C4-2B (cell line): ENCODE measurements around the gene RASGRP3.

Experiments
- H3K27ac ChIP-seq: fragments of 450-650 bp; 2 replicates; pipeline ENCODE4 v1.5.1; 2017
- ZFX ChIP-seq: fragments of 450-650 bp; IDR thresholded peaks from 2 replicates; pipeline ENCODE4 v1.6.1; 2017
- TF ChIP-seq, protein P1 (sequence below): fragments of 450-650 bp; conservative IDR thresholded peaks from 2 replicates; pipeline ENCODE4 v1.5.1; 2017; ENCODE audit warnings: mild to moderate bottlenecking

RASGRP3 gene

DNA sequence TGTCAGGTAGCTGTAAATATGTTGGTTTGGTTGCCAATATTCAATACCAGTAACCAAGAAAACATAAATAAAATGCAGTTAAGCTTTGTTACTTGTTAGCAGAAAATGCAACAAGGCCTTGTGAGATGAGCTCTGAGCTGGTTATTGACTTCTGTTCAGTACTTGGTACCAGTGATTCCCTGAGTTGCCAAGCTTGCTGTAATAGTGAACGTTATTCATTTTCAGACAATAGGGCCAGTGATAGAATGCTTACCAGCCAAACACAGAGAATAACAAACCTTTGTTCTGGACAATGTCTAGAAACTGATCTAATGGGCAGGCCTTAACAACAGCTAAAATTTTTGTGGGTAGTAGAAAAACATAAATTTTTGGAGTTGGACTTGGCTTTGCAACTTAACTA is 29.5 kb downstream of the RASGRP3 start:
- TF ChIP-seq, protein P1, sequence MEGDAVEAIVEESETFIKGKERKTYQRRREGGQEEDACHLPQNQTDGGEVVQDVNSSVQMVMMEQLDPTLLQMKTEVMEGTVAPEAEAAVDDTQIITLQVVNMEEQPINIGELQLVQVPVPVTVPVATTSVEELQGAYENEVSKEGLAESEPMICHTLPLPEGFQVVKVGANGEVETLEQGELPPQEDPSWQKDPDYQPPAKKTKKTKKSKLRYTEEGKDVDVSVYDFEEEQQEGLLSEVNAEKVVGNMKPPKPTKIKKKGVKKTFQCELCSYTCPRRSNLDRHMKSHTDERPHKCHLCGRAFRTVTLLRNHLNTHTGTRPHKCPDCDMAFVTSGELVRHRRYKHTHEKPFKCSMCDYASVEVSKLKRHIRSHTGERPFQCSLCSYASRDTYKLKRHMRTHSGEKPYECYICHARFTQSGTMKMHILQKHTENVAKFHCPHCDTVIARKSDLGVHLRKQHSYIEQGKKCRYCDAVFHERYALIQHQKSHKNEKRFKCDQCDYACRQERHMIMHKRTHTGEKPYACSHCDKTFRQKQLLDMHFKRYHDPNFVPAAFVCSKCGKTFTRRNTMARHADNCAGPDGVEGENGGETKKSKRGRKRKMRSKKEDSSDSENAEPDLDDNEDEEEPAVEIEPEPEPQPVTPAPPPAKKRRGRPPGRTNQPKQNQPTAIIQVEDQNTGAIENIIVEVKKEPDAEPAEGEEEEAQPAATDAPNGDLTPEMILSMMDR: no peak
- TF ChIP-seq ZFX: no peak
- H3K27ac ChIP-seq: no peak overlapping the region

DNA sequence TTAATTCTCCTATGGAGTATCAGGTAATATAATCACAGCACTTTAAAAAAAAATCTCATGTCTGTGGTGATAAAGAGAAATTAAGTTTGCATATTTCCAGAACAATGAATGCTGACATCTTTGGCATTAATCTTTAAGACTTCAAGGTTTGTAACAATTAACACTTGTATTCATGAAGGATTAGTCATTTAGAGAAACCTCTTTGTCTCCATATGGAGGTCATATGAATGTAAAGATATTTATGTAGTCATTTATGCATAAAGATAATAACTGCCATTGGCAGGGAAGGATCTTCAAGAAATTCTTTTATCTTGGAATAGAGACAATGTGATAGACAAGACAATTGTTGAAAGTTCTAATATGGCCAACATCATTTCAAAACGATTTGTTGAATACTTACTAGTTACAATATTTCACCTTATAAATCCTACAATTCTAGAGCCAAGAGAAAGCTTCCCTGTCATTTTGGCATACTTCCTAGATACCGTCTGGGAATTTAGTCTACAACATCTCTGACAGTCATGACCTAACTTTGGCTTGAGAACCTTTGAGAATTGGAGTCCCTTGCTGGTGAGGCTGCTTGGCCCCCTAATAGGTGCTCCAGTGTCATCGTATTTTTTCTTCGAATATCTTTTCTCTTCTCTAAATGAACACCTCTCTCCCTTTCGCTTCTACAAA is 33.6 kb downstream of the RASGRP3 start:
- no peak overlapping the region for H3K27ac ChIP-seq
- TF ChIP-seq, protein P1: no peak
- no peak for TF ChIP-seq ZFX

- TF ChIP-seq ZFX: no peak
- TF ChIP-seq, protein P1: no peak
- no peak overlapping the region for H3K27ac ChIP-seq
Observed at GRCh38 chr2:33510586-33510968, 34.1 kb downstream of the RASGRP3 start.

DNA sequence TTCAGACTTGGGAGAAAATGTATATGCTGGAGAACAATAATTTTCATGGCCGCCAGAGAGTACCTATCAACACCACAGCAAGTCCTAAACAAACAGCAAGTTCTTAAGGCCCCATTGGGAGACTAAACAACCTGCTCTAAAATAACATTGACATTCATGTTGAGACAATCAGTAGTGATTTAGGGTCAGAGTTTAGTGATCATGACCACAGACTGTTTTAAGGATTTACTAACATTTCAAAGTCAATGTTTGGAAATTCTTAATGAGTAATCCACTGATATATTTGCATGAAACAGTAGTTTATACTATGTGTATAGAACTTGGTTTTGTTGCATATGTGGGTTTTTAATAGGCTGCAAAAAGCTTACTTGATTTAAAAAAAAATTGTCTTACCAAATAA is 34.7 kb downstream of the RASGRP3 start:
- H3K27ac ChIP-seq: no peak overlapping the region
- no peak for TF ChIP-seq ZFX
- TF ChIP-seq, protein P1: no peak

GRCh38 chr2:33512112-33512511 is 35.7 kb downstream of the RASGRP3 start:
- TF ChIP-seq ZFX: no peak
- TF ChIP-seq, protein P1: no peak

GRCh38 chr2:33513480-33513879 is 37.0 kb downstream of the RASGRP3 start:
- TF ChIP-seq, protein P1: no peak
- TF ChIP-seq ZFX: no peak
- no peak overlapping the region for H3K27ac ChIP-seq

More at GRCh38 chr2:33512112-33512511, 35.7 kb downstream of the RASGRP3 start:
- no peak overlapping the region for H3K27ac ChIP-seq

GRCh38 chr2:33516456-33516995 is 40.1 kb downstream of the RASGRP3 start:
- TF ChIP-seq ZFX: no peak
- TF ChIP-seq, protein P1: no peak
- H3K27ac ChIP-seq: no peak overlapping the region
